Stimulated activated CD8-positive, alpha-beta memory T cell treated with anti-CD3 and anti-CD28 coated beads, Interleukin-7, amount 100 ng/mL, for 24 hours (primary cell): ENCODE measurements around the gene CHD1.

Experiments used
- DNase-seq: peaks from one replicate; pipeline ENCODE4 v3.0.0-alpha.2; 2020; ENCODE audit warnings: low read depth

The CHD1 gene

DNA sequence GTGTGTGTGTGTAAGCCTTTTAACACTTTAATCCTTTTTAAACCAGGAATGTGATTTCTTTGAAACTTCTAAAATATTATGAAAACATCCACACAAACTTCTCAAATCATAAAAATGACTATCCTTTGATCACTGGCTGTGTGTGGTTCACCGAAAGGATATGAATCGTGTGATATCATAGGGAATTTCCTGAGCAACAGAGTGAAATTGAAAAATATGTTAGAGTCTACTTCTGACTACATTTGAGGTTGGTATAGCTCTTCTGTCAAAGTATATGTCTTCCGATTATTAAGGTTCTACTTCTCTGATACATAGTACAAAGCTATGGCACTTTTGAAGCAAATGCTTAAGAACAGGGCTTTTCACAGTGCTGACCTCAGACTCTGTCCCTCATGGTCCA is 115.1 kb downstream of the CHD1 start:
- no peak for DNase-seq

- DNase-seq: no peak
These were observed 118.6 kb downstream of the CHD1 start for GRCh38 chr5:98810206-98810605.

DNA sequence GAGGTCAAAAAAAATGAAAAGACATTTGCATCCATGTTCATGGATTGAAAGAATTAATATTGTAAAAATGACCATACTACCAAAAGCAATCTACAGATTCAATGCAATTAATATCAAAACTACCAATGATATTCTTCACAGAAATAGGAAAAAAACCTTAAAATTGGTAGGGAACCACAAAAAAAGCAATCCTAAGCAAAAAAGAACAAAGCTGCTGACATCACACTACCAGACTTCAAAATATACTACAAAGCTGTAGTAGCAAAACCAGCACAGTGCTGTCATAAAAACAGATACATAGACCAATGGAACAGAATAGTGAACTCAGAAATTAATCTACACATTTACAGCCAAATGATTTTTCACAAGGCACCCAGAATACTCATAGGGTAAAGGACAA is 121.0 kb downstream of the CHD1 start:
- no peak for DNase-seq

DNA sequence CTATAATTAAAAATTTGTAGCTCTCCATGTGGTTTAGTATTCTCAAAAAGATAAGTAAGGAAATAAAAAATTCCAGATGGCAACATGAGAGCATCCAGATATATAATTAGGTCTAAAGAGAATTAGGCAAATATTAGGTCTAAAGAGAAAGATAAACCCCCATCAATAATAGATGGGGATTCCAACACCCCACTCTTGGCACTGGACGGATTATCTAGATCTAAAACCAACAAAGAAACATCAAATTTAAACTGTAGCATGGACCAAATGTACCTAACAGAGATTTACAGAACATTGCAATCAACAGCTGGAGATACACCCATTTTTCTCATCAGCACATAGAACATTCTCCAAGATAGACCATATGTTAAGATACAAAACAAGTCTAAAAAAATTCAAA is 123.7 kb downstream of the CHD1 start:
- no peak for DNase-seq

DNA sequence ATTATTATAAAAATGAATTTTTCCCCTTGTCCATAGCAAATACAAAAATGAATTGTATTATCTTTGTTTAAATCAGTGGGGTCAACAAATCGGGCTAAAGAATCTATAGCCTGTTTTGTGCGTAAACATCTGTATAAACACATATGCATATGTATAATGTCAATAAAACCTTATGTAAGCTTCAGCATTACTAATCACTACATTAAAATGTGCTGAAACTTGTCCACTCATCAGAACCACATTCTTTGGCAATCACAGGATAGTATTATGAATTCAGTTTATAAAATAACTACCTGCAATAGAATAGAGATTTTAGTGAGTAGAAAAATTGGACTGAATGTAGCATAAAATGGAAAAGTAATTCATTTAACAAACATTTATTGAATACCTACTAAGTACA is 124.7 kb downstream of the CHD1 start:
- no peak for DNase-seq
